ENCODE measurements around the gene PIEZO2.

DNA sequence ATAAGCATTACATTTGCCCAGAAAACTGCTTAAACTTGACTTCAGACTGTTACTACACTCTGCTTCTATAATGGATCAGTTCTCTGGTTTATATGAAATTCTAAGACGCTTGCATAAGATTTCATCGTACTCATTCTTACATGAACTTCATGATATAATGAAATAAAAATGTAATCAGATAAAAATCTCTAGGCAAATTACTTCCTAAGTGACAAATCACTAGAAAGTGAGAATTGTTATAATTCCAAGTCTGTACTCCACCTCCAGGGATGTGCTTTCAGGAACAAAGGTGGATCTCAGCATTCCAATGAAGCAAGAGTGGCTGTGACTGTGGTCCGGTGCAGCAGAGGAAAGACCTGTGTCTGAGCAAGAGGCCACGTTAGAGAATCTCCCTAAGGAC is 226.2 kb downstream of the PIEZO2 start:
- TF ChIP-seq ZNF274 (IDR thresholded peaks at IDR 0.05; ENCODE audit: low read depth, low read length): no peak
- no peak for TF ChIP-seq YY1 (IDR thresholded peaks at IDR 0.05; ENCODE audit: insufficient read depth, insufficient read length)
- TF ChIP-seq SUZ12 (IDR thresholded peaks at IDR 0.05; ENCODE audit: extremely low read depth, insufficient read depth, insufficient read length): no peak

Data from NT2/D1 (cell line).